Stimulated activated CD4-positive, alpha-beta T cell treated with anti-CD3 and anti-CD28 coated beads, Interleukin-2, amount 100 ng/mL, for 4 hours (primary cell): ENCODE results near the gene KLK6.
"Not testable (repeated sequence)": the region's sequence is repeated elsewhere in the genome, so short reads cannot be mapped to it uniquely, and the experiment has no call there.

Experiments
- DNase-seq: peaks from one replicate; pipeline ENCODE4 v3.0.0-alpha.2; 2020; ENCODE audit warnings: low read depth

Gene KLK6

DNA sequence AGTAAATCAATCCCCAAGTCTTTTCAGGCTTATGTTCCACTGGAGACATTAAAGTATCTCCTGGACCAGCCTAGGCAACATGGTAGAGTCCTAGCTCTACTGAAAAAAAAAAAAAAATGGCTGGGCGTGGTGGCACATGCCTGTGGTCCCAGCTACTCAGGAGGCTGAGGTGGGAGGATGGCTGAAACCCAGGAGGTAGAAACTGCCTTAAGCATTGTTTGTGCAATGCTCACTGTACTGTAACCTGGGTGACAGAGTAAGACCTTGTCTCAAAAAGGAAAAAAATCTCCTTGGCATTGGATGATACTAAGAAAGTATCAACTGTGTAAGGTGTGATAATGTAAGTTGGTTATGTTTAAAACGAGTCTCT, 23.3 kb upstream of the KLK6 start:
- no peak for DNase-seq

DNA sequence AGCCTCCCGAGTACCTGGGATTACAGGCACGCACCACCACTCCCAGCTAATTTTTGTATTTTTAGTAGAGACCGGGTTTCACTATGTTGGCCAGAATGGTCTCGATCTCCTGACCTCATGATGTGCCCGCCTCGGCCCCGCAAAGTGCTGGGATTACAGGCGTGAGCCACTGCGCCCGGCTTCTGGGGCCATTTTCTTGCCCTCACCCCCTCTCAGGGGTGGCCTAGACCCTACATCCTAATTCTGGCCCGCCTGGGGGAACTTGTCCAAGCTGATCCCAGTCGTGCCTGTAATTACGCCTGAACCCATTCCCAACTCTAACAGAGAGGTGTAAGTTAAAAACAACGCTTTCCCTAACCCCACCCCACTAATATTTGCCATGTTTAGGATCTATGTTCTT, 15.0 kb upstream of the KLK6 start:
- DNase-seq, result not testable (repeated sequence)

DNA sequence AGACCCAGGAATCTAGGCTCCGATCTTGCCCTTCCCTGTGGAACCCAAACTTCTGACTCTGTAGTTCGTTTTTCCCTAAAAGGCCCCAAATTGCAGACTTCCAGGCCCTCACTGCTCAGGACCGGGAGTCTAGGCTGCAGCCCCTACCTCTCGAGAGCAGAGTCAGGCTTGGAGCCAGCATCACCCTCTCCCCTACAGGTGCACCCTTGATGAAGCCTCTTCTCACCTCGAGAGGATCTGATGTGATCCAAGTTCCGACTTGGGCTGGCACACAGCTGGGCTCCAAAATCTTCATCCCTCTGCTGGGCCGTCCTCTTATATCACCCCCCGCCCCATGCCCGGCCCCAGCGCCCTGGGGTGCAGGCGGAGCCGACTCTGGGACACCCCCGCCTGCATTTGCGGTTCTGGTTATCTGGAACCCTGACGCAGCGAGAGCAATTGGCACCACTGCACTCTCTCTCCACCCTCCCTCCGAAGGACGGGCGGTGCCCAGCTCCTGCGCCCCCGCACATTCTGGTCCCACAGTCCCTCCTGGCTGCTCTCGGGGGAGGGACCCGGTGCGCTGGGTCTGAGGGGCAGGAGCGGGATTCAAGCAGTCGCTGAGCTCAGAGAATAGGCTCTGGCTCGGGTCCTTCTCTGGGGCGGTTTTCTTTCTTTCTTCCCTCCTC, 14.4 kb upstream of the KLK6 start, which contains the start of gene KLK7:
Gene KLK7, minus strand, starts transcription at position 293 of the 668 bp plus-strand sequence. CDS start 1,518 bp downstream, outside the sequence.
- no peak for DNase-seq

DNA sequence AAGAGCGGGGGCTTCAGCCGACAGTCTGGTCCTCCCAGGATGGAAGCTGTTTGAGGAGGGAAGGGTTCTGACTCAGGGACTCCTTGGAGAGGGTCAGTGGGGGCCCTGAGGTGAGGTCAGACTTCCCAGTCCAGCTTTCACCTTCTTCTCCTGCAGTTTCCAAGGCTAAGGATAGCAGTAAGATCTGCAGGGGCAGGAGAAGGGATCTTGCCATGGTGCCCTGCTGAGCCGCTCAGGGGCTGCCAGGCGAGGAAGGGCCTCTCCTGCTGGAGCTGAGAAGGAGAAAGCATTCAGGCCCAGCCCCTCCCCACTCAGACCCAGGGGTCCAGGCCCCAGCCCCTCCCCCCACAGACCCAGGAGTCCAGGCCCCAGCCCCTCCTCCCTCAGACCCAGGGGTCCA, 12.8 kb upstream of the KLK6 start:
- no peak for DNase-seq

DNA sequence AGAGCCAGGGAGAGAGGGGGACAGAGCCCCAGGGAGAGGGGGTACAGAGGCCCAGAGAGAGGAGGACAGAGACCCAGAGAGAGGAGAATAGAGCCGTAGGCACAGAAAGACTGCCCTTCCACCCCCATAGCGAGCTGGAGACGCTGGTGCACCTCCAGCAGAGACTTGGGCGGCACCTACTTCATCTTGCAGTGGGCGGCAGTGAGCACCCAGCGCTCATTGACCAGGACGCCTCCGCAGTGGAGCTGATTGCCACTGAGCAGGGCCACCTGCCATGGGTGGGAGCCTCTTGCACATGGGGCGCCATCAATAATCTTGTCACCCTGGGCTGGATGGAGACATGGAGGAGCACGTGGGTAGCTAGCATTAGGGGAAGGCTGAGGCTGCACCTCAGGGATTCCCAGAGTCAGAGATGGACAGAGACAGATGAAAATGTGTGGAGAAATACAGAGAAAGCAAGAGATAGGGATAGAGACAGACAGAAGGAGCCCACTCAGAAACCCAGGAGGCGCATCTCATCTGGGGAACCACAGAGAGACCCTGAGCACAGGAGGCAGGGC, 12.3 kb upstream of the KLK6 start:
- no peak for DNase-seq

DNA sequence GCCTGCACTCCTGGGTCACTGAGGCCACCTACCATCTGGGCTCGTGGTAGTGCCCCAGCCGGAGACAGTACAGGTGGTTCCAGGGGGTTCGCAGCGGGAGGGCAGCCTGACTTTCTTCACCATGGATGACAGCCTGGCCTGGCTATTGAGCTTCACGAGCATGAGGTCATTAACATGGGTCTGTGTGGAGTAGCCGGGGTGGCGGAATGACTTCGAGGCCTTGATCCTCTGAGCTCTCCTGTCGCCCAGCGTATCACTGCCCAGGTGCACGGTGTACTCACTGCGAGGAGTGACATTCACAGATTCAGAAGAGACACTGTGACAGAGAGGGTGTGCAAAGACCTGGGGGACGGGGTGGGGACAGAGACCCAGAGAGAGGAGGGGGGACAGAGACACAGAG, 10.8 kb upstream of the KLK6 start:
- no peak for DNase-seq

DNA sequence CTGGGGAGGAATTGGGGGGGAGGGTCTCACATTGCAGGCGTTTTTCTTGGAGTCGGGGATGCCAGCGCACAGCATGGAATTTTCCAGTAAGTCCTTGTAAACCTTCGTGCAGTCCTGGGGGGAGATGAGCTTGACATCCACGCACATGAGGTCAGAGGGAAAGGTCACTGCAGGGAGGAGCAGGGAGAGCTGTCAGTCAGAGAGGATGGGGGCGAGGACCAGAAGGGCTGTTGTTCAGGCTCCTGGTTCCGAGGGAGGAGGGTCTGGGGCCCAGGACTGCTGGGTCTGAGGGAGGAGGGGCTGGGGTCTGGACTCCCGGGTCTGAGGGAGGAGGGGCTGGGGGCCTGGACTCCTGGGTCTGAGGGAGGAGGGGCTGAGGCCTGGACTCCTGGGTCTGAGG, 10.4 kb upstream of the KLK6 start:
- no peak for DNase-seq

DNA sequence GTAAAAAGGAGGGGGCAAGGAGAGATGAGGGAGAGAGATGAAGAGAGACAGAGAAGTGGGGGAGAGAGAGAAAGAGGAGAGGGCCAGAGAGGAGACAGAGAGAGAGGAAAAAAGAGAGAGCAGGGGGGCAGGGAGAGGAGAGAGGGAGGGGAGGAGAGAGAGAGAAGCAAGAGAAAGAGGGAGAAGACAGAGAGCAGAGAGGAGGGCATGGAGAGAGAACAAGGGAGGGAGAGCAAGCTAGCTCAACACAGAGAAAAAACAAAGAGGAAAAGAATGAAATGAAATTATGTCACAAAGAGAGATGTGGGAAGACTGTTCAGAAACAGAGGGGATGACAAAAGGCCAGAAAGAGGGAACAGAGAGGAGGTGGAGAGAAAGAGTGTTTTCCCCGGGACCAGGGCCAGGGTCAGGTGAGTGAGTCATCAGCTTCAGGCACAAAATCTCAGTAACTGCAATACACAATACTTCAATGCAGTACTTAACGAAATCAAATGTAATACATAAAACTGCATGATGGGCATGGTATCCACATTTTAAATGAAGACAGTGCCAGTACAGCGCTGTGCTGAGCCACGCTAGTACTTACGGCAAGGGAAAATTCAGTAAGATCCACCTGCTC, 9.5 kb upstream of the KLK6 start:
- DNase-seq, result no peak

DNA sequence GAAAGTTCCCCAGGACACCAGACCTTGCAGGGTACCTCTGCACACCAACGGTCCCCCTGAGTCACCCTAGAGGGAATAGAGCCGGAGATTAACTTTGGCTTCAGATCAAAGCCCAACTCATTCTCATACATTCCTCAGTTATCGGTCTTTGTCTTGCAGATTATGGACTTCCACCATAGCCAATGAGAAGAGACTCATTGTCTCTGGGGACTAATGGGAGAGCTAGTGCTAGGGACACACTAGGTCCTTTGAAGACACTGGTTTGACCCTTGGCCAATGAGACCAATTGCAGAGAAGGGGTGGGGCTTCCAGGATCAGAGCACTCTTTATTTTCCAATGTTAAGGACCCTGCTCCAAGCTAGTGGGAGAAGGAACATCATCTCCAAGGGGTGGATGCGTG, 8.2 kb upstream of the KLK6 start:
- DNase-seq, result no peak

DNA sequence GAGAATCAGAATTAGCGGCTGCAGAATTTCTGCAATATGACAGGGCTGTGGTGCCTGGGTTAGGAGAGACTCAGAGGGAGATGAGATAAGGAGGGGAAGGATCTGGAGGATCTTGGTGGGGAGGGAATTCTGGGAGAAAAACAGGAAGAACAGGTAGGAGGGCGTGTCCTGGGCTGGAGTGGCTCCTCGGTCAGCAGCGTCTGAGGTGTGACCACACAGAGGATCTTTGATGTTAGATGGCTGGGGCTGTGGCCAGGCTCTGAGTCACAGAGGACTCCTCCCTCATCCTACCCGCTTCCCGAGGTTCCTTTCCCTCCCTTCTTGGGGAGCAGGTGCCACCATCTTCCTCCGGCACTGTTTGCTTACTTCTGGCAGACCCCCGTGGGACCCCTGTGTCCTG, 6.4 kb upstream of the KLK6 start:
- no peak for DNase-seq

DNA sequence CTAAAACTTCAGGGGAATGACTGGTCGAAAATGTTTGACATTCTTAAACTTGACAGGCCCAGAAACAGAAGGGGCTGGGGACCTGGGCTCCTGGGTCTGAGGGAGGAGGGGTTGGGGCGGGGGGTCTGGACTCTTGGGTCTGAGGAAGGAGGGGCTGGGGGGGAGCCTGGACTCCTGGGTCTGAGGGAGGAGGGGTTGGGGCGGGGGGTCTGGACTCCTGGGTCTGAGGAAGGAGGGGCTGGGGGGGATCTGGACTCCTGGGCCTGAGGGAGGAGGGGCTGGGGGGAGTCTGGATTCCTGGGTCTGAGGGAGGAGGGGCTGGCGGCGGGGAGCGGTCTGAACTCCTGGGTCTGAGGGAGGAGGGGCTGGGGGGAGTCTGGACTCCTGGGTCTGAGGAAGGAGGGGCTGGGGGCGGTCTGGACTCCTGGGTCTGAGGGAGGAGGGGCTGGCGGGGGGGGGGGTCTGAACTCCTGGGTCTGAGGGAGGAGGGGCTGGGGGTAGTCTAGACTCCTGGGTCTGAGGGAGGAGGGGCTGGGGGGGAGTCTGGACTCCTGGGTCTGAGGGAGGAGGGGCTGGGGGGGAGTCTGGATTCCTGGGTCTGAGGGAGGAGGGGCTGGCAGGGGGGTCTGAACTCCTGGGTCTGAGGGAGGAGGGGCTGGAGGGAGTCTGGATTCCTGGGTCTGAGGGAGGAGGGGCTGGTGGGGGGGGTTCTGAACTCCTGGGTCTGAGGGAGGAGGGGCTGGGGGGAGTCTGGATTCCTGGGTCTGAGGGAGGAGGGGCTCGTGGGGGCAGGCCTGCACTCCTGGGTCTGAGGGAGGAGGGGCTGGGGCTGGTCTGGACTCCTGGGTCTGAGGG, 5.5 kb upstream of the KLK6 start:
- DNase-seq, result no peak

DNA sequence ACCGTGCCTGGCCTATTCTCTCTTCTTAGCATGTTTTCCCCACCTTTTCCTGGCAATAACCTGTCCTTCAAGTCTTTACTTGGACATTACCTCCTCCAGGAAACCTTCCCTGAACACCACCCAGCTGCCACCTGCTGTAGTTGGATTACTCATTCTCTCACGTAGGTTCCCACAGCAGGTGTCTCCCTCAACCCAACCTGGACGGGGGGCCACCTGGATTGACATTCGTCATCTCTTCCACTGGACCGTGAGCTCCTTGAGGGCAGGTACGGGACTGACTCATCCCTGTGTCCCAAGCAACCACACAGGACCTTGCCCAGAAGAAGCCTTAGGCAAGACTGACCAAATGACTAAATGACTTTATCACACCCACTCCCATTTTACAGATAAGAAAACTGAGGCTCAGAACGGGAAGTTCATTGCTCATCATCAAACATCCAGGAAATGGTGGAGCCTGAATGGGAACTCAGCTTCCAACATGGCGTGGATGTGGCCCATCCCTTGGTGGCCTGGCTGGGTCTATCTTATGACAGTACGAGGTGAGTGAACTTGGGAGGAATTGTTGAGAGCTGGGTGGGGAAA, 3.5 kb upstream of the KLK6 start:
- no peak for DNase-seq

DNA sequence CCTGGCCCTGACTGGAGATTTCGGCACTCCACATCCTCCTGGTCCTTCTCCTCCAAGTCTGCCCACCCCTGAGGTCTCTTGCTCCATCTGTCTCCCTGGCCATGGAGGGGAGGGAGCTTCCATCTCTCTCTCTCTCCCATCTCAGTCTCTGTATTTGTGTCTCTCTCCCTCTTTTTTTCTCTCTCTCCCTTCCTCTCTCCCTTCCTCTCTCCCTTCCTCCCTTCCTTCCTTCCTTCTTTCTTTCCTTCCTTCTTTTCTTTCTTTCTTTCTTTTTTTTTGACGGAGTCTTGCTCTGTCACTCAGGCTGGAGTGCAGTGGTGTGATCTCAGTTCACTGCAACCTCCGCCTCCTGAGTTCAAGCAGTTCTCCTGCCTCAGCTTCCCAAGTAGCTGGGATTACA, 419 bp upstream of the KLK6 start:
- DNase-seq, result not testable (repeated sequence)

DNA sequence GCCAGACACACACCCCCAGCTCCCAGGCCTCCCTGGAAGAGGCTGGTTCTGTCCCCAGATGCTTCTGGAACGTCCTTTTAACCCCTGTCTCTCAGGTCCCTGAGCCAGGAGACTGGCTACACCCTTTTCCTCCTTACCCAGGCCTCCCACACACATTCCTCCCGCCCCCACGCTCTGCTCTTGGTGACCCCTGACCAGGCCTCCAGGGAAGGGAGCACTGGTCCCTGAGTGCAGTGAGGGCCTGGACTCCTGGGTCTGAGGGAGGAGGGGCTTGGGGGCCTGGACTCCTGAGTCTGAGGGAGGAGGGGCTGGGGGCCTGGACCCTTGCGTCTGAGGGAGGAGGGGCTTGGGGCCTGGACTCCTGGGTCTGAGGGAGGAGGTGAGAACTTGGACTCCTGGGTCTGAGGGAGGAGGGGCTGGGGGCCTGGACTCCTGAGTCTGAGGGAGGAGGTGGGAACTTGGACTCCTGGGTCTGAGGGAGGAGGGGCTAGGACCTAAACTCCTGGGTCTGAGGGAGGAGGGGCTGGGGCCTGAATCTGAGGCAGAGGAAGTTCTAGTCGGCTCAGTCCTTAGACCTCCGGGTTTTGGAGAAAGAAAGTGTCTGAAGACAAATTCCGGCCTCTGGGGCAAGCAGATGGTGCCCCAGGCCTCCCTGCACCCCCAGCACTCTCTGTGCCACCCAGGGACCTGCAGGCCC, 527 bp downstream of the KLK6 start:
- DNase-seq, result no peak

DNA sequence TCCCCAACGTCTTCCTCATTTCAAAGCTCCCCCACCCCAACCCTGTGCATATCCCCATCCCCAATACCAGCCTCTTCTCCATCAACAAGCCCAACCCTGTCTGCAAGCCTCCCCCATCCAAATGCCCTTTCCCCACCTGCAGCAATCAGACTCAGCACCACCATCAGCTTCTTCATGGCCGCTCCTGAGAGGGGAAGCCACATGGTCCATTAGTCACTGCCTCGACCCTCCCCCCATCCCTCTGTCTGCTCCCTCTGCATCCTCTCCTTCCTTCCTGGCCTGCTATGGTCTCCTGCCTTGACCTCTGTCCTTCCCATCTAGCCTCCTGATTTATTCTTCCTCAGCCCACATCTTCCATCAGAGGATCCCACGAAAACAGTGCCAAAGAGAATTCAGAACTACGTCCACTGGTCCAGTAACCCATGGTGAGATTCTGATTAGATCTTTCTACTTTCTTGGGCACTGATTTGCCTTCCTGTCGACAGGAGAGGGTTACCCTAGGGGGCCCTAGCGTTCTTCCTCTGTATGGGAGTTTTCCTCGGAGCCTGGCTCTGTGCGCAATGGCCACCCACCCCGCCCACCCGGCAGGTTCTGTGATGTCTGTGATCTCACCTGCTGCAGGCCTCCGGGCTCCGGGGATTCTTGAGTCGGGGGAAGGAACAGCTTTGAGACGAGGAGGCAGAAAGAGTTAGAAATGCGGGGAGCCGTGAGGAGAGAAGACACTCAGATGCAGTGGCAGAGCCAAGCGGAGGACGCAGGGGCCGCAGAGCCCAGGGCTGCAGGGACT, 1.3 kb downstream of the KLK6 start:
- DNase-seq, result no peak

DNA sequence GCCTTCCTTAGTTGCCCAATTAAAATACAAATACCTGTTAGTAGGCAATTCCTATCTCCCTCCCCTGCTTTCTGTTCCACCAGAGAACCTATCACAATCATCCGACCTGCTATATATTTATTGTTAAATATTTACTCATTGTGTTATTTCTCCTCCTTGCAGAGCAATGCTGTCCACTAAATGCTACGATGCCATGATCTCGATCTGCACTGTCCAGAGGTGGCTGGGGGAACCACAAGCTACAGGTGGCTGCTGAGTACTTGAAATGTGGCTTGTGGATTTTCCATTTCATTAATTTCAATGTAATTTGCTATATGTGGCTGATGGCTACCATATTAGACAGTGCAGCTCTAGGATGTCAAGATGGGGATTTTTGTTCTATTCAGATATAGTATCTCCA, 5.1 kb downstream of the KLK6 start:
- DNase-seq, result no peak

DNA sequence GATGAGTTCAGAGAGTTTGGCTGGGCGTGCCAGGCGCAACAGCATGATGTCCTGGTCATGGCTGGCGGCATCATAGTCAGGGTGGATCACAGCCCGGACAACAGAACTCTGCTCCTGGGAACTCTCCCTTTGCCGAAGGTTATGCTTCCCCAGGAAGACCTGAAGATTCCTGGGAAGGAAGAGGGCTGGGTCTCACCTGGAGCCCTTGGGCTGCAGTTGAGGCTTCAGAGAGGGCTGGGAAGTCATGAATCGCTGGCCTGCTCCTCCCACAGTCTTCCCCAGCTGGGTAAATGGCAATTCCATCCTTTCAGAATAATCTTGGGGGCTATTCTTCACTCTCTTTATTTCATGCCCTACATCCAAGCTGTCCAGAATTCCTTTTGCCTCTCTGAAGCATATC, 6.0 kb downstream of the KLK6 start:
- DNase-seq, result no peak

DNA sequence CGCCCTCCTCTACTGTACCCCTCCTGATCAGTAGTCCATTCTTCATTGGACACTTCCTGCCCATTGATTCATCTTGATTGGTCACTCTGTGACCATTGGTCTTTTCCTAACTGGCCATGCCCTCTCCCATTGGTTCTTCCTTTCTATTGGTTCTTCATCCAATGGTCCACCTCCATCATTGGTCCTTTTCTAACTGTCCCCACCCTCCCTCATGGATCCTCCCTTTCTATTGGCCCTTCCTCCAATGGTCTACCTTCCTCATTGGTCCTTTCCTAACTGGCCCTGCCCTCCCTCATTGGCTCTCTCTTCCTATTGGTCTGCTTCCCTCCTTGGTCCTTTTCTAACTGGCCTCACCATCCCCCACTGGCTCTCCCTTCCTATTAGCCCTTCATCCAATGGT, 7.1 kb downstream of the KLK6 start:
- DNase-seq, result no peak

DNA sequence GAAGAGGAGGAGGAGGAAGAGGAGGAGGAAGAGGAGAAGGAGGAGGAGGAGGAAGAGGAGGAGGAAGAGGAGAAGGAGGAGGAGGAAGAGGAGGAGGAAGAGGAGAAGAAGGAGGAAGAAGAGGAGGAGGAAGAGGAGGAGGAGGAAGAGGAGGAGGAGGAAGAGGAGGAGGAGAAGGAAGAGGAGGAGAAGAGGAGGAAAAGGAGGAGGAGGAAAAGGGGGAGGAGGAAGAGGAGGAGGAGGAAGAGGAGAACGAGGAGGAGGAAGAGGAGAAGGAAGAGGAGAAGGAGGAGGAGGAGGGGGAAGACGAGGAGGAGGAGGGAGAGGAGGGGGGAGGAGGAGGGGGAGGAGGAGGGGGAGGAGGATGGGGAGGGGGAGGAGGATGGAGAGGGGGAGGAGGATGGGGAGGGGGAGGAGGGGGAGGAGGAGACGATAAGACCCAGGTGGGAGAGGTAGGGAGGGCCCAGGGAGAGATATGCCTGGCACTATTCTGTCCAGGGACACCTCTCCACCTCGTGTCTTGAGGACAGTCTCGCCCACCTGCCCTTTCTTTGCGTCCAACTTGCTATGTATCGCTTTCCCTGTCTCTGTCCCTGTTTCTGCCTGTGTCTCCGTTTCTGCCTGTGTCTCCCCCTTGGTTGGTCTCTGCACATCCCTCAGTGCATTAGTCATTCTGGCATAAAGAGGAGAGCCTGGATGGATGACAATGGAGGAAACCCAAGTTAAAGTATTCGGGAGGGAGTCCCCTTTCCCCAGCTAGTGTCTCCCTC, 9.5 kb downstream of the KLK6 start:
- no peak for DNase-seq

DNA sequence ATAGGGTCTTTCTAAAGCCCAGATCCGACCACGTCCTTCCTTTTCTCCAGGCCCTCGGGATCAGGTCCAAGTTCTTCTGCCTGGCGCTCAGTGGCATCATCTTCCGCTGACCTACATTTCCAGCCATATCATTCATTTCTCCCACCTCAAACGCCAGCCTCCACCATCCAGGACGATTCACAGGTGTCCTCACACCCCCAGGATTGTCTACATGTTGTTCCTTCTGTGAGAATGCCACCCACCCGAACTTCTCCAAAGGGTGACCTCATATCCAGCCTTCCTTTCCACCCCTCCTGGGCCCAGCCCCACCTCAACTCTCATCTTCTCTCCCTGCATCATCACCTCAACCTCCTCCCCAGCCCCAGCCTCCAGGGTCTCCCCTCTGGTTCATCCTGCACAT, 11.8 kb downstream of the KLK6 start:
- no peak for DNase-seq
